HG02571 (cell line): Measurements from ENCODE around the gene PLSCR2.
"Not testable (repeated sequence)": the region's sequence is repeated elsewhere in the genome, so short reads cannot be mapped to it uniquely, and the experiment has no call there.

Source experiments
- ATAC-seq: cut with Tn5 transposase; IDR thresholded peaks from one replicate; pipeline ENCODE4 v1.9.1; 2021; ENCODE audit warnings: mild to moderate bottlenecking, moderate library complexity; ENCODE audit not compliant: unreplicated experiment

Gene PLSCR2

DNA sequence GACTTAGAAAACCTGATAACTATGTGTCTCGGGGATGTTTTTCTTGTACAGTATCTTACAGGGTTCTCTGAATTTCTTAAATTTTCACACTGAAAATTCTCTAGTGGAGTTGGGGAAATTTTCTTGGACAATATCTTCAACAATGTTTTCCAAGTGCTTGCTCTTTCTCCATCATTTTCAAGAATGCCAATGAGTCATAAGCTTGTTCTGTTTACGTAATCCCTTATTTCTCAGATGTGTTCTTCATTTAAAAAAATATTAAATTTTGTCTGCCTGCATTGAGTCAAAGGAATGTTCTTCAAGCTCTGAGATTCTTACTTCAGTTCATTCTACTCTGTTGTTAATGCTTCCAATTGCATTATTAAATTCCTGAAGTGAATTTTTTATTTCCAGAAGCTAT, 21.9 kb upstream of the PLSCR2 start:
- ATAC-seq, result no peak

DNA sequence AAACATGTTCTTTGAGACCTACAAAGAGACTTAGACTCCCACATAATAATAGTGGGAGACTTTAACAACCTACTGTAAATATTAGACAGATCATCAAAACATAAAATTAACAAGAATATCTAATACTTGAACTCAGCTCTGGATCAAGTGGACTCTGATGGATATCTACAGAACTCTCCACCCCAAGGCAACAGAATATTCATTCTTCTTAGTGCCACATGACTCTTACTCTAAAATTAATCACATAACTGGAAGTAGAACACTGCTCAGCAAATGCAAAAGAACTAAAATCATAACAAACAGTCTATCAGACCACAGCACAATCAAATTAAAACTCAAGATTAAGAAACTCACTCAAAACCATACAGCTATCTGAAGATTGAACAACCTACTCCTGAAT, 15.9 kb upstream of the PLSCR2 start:
- ATAC-seq, result no peak

DNA sequence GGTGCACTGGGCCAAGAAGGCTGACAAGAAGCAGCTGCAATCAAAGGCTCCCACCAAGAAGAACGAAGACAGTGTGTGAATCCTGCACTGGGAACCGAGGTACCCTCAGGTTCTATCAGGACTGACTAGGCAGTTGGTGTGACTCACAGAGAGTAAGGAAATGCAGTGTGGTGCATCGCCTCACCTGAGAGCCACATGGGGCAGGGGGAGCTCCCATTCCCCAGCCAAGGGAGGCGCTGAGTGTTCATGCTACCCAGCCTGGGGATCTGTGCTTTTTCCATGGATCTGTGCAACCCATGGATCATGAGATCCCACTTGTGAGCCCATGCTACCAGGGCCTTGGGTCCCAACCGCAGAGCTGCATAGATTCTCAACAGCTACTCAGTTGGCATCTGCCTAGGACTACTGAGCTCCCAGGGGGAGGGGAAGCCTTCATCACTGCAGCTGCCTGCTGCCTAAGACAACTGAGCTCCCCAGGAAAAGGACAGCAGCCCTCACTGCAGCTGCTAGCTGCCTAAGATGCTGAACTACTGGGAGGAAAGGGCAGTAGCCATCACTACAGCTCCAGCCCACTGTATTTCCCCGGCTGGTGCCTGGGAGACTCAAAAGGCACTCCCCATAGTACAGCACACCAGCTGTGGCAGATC, 6.9 kb upstream of the PLSCR2 start:
- ATAC-seq, result no peak

DNA sequence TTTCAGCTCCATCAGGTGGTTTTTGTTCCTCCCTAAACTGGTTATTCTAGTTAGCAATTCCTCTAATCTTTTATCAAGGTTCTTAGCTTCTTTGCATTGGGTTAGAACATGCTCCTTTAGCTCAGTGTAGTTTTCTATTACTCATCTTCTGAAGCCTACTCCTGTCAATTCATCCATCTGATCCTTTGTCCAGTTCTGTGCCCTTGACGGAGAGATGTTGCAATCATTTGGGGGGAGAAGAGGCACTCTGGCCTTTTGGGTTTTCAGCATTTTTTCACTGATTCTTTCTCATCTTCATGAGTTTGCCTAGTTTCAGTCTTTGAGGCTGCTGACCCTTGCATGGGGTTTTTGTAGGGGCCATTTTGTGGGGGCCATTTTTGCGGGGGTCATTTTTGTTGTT, 5.6 kb upstream of the PLSCR2 start:
- ATAC-seq, result not testable (repeated sequence)

DNA sequence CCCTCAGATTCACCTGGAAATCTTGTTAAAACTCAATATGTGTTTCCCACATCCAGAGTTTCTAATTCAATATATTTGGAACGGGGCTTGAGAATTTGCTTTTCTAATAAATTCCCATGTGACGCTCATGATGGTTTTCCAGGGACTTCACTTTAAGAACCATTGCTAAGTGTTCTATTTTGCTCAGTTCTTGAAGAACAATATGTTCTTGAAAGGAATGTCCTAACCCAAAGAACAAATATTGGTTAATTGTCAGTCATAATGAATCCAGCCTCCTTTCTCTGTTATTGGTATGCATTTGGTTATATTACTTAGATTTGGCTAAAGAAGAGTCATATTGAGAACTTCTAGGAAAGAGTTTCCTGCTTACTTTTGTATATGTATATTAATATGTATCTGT, 4.4 kb upstream of the PLSCR2 start:
- ATAC-seq, result no peak

DNA sequence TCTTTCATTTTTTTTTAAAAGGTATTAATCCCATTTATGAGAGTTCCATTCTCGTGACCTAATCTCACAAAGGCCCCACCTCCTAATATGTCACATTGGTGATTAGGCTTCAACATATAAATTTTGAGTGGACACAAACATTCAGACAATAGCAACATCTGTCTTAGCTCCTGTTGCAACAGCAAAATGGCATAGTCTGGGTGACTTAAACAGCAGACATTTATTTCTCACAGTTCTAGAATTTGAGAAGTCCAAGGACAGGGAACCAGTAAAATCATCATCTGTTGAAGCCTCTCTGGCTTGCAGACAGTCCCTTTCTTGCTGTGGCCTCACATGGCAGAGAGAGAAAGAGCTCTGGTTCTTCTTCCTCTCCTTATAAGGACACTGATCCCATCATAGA, 3.2 kb upstream of the PLSCR2 start:
- no peak for ATAC-seq

DNA sequence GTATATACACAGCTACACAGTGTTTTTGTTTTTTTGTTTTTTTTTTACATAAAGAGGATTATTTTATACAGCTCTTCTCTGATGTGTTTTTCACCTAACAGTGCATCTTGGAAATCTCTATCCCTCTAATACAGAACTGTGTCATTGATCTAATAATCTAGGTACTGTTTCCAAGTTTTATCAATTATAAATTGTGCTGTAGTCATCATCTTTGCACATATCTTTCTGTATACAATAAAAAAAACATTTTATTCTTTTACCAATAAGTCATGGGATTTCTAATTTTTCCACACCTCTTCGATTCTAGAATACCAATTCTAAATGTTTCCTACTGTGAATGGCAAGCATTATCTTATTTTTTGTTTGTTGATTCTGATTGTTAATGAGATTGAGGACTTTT, 1.7 kb upstream of the PLSCR2 start:
- ATAC-seq, result no peak

DNA sequence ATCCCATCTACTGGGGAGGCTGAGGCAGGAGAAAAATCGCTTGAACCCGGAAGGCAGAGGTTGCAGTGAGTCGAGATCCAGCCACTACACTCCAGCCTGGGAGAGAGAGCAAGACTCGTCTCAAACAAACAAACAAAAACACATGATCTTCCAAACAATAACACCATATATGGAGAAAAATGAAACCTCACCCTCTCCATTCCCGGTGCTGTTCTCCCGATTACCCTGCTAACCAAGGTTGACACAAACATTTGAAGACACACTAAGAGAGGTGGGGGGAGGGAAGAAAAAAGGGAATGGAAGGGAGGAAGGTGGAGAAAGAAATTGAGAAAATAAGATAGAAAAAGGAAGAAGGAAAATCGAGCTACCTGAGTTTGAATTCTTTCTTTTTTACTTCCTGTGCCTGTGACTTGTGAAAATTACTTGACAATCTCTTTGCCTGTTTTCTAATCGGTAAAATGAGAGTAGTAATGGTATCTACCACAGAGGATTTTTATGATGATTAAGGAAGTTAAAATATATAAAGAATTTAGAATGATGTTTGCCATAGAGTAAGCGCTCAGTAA, 1.1 kb upstream of the PLSCR2 start:
- no peak for ATAC-seq

DNA sequence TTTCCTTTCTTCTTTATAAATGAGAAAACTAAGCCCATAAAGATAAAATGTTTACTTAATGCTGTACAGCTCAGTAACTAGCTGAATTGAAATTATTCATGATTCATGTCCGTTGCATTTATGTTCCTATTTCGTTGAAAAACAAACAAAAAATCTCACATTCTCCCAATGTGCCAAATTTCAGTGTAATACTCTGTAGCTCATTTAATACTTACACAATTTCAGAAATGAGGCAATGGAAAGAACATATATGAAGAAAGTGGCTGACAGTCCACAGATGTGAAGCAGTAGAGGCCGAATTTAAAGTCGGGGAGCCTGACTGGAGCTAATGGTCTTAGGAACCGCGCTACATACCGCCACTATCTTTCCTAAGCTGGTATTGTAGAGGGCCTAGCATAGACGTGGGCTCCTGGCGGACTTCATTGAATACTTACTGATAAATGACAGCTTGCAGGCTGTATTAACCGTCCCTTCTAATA, 651 bp downstream of the PLSCR2 start:
- no peak for ATAC-seq

DNA sequence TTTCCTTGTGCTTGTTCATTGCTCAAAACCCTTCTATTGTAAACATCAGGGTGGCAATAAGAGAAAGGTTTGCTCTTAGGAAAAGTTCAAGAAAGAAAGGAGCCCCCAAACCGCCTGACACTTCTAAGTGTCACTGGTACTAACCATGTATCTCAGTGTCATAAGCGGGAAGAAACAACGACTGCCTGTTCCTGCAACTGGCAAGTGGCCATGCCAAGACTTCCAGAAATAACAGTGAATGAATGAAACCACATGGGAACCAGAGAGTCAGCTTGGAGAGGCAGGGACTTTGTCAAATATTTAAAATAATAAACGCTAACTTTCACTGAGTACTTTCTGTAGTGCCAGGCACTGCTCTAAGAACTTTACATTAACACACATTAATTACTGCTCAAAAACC, 1.1 kb downstream of the PLSCR2 start:
- no peak for ATAC-seq

DNA sequence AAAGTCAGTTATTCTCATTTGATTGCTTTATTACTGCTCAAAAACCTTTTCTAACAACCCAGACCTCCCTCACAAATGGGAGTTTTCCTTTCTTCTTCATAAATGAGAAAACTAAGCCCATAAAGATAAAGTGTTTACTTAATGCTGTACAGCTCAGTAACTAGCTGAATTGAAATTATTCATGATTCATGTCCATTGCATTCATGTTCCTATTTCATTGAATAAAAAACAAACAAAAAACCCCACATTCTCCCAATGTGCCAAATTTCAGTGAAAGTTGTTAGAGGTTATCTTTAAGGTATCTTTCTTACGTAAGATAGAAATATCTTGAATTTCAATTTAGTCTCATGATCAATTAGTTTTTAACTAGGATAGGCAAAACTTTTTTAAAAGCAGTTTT, 2.8 kb downstream of the PLSCR2 start:
- ATAC-seq, result no peak

DNA sequence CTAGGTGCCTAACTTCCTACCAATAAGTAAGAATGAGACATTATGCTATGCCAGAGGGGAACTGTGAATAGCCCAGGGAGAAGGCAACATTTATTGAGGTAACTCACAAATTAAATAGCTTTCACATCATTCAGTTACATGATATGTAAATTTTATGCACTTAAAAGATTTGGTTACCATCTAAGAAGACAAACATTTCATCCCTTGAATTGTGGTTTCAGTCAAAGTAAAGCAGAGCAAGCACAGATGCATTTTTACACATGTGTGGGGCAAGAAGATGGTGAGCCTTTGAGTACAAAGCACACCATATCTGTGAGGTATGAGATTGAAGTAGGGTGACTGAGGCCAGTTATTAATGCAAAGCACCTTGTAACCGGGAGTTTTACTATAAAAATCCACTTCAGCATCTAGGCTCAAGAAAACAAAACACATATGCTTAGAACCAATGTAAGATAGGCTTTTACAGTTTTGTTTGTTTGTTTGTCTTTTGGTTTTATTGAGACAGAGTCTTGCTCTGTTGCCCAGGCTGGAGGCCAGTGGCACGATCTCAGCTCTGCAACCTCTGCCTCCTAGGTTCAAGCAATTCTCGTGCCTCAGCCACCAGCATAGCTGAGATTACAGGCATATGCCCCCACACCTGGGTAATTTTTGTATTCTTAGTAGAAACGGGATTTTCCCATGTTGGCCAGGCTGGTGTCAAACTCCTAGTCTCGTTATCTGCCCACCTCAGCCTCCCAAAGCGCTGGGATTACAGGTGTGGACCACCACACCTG, 3.5 kb downstream of the PLSCR2 start:
- ATAC-seq, result no peak

DNA sequence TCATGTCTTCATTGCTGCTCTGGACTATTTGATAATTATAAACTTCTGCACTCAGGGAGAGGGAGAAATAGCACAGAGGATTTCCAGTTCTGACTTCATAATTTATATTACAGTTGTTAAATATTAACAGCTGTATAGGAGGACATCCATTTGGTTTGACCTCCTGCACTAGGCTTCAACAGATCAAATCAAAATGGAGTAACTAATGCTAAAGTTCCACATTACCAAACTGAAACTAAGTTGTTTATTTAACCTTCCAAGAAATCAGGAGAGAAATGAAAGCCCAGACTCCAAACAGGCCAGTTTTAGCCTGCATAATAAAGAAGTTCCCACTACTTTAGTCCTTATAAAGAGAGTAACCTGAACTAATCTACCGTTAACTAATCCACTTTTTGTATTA, 4.6 kb downstream of the PLSCR2 start:
- no peak for ATAC-seq

DNA sequence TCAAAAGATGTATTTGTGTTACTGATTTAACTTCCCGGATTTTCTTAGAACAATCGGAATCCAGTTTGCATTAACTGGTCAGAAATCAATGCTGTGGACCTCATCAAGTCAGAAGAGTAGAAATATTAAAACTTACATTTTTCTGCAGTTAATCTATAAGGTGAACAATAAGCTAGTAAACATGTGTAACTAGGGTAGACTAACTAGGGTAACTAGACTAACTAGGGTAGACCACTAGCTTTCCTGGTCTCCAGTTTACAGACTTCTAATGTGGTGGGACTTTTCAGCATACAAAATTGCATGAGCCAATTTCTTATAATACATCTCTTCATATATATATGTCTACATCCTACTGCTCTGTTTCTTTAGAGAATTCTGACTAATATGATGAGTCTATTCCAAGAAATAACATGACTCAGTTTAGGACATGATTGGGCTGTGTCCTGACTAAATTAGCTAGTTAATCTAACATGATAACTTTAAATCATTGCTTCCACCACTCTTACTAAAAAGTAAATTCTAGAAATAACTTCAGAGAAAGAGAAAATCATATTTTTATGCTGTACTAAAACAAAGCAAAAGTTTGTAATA, 5.3 kb downstream of the PLSCR2 start:
- no peak for ATAC-seq

DNA sequence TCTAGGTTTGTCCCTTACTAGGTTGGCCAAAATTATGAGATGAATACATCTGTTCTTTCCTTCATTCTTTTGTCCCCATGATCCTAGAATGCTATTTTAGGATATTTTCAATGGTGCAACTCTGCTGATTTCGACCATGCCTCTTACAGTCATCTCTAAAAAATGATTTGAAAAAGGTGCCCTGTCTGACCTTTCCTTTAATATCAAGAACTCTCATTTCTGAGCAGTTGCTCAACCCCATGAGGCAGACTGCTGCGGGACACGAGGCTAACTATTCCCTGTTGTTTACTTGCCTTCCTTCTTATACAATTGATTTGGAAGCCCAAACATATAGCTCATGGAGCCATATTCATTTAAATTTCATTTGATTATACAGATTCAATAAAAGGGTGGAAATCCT, 14.6 kb downstream of the PLSCR2 start:
- no peak for ATAC-seq

DNA sequence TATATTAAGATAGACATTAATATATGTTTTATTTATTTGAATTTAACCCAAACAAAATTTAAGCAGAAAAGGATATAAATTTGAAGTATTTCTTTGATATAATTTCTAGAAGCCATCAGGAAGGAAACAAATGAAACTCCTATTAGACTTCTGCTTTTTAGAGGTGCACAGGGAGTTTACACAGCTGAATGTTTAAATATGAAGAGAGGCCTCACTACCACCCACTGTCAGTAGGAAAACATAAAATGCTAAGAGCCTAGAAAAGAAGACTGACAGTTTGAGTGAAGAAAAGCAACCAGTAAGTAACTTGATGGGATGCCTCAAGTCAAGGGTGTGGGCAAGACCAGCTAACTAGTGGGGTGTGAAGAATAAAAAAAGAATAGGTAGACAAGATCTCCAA, 19.7 kb downstream of the PLSCR2 start:
- ATAC-seq, result no peak

DNA sequence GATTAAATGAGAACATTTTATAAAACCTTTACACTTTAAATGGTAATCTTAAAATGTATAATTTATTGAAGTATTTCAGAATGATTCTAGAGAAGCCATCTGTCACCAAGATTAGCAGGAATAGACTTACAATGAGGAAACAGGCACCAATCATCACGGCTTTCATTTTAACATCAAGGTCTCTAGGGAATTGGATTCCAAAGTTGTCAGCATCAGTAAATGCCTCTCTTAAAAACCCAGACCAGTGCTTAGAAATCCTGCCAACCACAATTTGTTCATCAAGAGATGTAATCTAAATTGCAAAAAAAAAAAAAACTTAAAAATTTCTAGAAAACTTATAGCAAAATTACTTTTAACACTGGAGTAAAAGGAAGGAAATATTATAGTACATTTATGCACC, 20.3 kb downstream of the PLSCR2 start:
- ATAC-seq, result no peak

DNA sequence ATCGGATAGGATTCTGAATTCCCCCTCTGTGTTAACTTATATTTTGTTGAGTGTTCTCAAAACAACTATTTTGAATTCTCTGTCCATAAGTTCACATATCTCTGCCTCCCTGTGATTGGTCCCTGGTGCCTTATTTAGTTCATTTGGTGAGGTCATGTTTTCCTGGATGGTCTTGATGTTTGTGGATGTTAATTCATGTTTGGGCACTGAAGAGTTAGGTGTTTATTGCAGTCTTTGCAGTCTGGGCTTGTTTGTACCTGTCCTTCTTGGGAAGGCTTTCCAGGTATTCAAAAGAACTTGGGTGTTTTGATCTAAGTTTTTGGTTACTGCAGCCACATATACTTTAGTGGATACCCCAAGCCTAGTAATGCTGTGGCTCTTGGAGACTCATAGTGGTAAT, 23.3 kb downstream of the PLSCR2 start:
- ATAC-seq, result no peak

DNA sequence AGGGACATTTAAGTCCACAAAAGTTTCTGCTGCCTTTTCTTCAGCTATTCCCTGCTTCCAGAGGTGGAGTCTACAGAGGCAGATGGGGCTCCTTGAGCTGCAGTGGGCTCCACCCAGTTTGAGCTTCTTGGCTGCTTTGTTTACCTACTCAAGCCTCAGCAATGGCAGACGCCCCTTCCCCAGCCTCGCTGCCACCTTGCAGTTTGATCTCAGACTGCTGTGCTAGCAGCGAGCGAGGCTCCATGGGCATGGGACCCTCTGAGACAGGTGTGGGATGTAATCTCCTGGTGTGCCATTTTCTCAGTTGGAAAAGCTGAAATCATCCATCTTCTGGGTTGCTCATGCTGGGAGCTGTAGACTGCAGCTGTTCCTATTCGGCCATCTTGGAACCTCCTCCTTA, 29.1 kb downstream of the PLSCR2 start:
- not testable (repeated sequence) for ATAC-seq

DNA sequence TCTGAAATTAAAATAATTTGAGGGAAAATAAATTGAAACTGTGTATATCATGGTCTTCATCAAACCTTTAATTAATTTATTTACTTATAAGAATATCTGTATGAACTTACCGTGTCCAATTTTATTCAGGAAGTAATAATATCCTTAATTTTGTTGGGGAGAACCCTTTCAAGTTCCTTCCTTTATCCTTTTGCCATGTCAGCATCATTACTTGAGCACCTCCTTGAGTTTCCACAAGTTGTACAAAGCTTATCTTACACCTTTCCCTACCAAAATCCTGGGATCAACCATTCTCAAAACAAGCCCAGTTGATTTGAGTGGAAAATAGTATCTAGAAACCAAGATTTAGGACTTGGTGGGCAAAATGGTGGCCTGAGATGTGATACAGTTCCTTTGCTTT, 37.3 kb downstream of the PLSCR2 start:
- ATAC-seq, result no peak

DNA sequence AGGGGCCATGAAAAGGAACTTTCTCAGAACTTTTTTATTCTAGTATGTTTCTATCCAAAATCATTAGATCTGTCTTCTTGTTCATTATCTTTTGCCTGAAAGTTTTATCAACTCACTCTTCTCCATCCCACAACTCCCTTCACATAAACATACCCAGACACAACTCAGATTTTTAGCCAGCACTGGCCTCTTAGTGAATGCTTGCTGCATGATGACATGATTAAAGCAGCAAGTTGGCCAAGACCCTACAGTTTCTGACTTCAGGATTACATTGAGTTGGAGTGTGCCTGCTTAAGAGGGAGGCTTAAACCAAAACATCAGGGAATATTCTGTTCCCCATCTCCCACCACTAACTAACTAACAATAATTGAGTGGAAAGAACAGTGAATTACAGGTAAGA, 38.1 kb downstream of the PLSCR2 start:
- no peak for ATAC-seq

DNA sequence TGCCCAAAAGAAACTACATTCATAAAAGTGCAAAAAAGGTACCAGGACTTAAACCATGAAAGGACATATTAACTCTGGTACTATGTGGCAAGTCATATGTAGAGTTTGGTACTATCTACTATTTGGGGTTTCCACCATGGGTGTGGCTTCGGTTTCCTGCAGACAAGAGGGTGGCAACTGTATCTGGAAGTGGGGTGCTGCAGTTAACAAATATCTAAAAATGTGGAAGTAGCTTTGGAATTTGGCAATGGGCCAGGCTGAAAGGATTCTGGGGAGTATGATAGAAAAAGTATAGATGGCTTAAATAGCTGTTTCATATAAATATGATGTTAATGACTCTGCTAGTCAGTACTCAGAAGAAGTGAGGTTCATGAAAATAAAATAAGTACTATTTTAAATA, 44.0 kb downstream of the PLSCR2 start:
- no peak for ATAC-seq
